Large intestine (tissue), 3 donors: Measurements from ENCODE around the gene CFD. TPM values are rescaled to one million over a fixed set of nuclear protein-coding genes. Genes with fewer than 3 reads are reported as not detected.
A peak's percentile ranks its signal among the peaks of the same experiment; 100 is the strongest.

Source experiments
- DNase-seq, 2 donors: peaks; one replicate each; pipeline versions ENCODE4 v3.0.0 to v3.0.0-alpha.2; 2013
- H3K27ac ChIP-seq: one replicate; pipeline ENCODE4 v1.5.1; 2013; ENCODE audit warnings: low read length
- H3K27me3 ChIP-seq: 2 replicates; pipeline ENCODE4 v1.6.1; 2013; ENCODE audit warnings: low read length; ENCODE audit not compliant: control insufficient read depth, insufficient read depth
- H3K36me3 ChIP-seq: 2 replicates; pipeline ENCODE4 v1.6.1; 2013; ENCODE audit warnings: low read length; ENCODE audit not compliant: control insufficient read depth, insufficient read depth
- H3K4me1 ChIP-seq: one replicate; pipeline ENCODE4 v1.6.1; 2013; ENCODE audit warnings: low read length; ENCODE audit not compliant: control insufficient read depth, insufficient read depth
- H3K4me3 ChIP-seq: one replicate; pipeline ENCODE4 v1.5.1; 2013; ENCODE audit warnings: low read length
- H3K9me3 ChIP-seq: one replicate; pipeline ENCODE4 v1.6.1; 2013; ENCODE audit warnings: mild to moderate bottlenecking, low read depth, low read length, moderate library complexity; ENCODE audit not compliant: control insufficient read depth
- WGBS: methylation state at CpG from one replicate; pipeline ENCODE4 v1.1.5; 2013; ENCODE audit warnings: low lambda C conversion rate; ENCODE audit not compliant: insufficient coverage; 5-methylcytosine and 5-hydroxymethylcytosine counted together
- polyA plus RNA-seq: library from polyadenylated mRNA; unstranded; fragments of 120-200 nt; gene quantifications from one replicate; pipeline ENCODE4 v1.2.1, GENCODE V29; 2013

The CFD gene
- polyA plus RNA-seq, 1 donor: 6.1 TPM

DNA sequence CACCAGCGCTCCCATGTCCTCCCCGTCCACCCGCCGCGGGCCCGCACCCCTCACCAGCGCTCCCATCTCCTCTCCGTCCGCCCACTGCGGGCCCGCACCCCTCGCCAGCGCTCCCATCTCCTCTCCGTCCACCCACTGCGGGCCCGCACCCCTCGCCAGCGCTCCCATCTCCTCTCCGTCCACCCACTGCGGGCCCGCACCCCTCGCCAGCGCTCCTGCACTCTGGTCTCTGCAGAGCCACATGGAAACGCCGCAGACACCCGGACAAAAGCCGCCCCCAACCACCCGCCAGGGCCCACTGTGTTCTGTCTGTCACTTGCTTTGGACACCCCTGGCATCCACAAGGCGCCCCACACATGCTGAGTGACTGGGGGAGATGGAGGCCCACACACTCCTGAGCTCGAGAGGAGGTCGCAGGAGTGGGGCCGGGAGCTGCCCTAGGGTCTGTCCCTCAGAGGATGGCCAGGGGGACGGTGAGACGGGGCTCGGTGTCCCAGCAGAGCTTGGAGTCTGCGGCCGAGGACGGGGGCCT is 7.4 kb downstream of the CFD start:
- peaks cover 7% of the 10 kb centered on the region for H3K27me3 ChIP-seq
- H3K4me3 ChIP-seq: no peak overlapping the region
- peaks cover 19% of the 10 kb centered on the region for H3K9me3 ChIP-seq
- 20% methylated on average over 1 of the region's 38 CpGs for WGBS
- H3K36me3 ChIP-seq: peaks cover 40% of the 10 kb centered on the region
- H3K4me1 ChIP-seq: peaks cover 4% of the 10 kb centered on the region
- H3K27ac ChIP-seq: no peak overlapping the region
- no peak for DNase-seq

DNA sequence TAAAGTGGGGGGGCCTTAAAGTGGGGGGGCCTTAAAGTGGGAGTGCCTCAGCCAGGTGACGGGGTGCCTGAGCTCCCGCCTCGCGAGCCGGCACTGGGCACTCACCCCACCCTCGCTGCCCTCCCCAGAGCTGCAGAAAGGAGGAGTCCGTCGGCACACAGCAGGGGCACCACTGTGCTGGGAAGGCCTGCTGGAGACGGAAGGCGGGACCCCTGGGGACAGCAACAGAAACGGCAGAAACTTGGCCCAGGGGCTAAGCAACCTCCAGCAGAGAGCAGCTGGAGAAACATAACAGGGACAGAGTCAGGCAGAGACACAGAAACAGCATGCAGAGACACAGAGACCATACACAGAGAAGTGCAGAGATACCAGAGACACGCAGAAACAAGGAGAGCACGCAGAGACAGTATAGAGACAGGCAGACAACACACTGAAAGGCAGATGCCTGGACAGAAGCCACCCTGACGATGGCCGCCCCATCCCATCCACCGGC is 7.9 kb downstream of the CFD start:
- Histone ChIP-seq H3K4me3 (no peak overlapping the region), H3K36me3 (peaks cover 45% of the 10 kb centered on the region), H3K4me1 (peaks cover 4% of the 10 kb centered on the region), H3K9me3 (peaks cover 19% of the 10 kb centered on the region), H3K27me3 (peaks cover 7% of the 10 kb centered on the region), H3K27ac (no peak overlapping the region)
- DNase-seq: no peak
- no CpG with 5 or more reads among the region's 16 CpGs for WGBS

DNA sequence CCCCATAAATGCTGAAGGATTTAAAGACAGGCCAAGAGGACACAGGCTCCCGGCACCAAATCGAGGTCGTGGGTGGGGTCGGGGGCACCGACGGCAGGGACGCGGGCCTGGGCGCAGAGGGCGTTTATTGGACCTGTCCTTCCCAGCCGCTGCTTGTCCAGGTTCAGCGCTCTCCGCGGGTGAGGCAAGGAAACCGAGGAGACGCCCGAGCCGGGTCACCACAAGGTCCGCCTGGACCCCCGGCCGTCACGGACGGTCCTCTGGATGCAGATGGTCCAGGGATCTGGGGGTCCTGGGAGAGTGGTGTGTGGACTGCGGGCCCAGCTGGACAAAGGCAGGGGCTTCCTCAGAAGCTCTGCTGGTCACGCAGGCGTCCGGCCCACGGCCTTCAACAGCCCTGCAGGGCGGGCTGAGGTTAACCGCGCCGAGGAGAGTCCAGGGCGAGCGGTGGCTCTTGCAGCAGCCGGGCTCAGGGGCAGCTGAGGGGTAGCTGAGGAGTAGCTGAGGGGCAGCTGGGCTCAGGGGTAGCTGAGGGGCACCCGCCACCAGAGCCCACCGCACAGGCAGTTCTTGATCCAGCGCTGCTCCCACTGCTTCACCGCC is 8.5 kb downstream of the CFD start:
- H3K27me3 ChIP-seq: peaks cover 2% of the 10 kb centered on the region
- DNase-seq: no peak
- peaks cover 46% of the 10 kb centered on the region for H3K36me3 ChIP-seq
- H3K4me1 ChIP-seq: no peaks in the 10 kb centered on the region
- H3K9me3 ChIP-seq: peaks cover 16% of the 10 kb centered on the region
- no CpG with 5 or more reads among the region's 39 CpGs for WGBS
- H3K27ac ChIP-seq: no peak overlapping the region
- no peak overlapping the region for H3K4me3 ChIP-seq

DNA sequence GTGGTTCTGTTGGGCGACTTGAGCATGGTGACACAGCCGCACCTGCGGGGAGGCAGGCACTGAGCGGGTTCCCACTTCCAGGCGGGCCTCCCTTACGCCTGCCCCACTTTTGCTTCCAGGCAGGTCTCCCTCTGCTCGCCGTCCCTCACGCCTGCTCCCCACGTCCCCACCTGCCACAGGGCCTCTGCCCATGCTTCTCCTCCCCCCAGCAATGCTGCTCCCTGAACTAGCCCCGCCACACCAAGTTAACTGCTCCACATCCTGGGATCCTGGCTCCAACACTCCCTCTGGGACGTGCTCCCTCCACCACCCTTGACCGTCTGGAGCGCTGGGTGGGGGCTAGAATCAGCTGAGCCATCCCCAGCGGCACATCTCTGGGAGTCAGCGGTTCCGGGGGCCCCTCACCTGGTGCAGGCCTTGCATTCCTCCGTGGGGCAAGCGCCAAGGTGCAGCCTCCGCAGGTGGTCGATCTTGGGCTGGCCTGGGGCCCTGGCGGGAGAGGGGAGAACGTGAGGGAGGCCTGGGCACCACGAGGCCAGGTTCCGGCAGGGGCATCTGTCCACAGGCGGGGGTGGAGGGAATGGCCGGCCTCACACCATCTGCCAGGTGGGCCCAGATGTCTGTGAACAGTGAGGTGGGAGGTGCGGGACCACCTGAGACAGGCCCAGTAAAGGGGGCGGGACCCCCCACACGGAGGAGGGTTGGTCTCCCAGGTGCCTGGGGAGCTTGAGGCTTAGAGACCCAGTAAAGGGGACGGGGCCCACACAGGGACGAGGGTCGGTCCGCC is 9.2 kb downstream of the CFD start:
- Histone ChIP-seq H3K27me3 (no peaks in the 10 kb centered on the region), H3K27ac (no peak overlapping the region), H3K4me3 (no peak overlapping the region), H3K36me3 (peaks cover 50% of the 10 kb centered on the region), H3K9me3 (peaks cover 14% of the 10 kb centered on the region), H3K4me1 (no peaks in the 10 kb centered on the region)
- no peak for DNase-seq
- no CpG with 5 or more reads among the region's 34 CpGs for WGBS

DNA sequence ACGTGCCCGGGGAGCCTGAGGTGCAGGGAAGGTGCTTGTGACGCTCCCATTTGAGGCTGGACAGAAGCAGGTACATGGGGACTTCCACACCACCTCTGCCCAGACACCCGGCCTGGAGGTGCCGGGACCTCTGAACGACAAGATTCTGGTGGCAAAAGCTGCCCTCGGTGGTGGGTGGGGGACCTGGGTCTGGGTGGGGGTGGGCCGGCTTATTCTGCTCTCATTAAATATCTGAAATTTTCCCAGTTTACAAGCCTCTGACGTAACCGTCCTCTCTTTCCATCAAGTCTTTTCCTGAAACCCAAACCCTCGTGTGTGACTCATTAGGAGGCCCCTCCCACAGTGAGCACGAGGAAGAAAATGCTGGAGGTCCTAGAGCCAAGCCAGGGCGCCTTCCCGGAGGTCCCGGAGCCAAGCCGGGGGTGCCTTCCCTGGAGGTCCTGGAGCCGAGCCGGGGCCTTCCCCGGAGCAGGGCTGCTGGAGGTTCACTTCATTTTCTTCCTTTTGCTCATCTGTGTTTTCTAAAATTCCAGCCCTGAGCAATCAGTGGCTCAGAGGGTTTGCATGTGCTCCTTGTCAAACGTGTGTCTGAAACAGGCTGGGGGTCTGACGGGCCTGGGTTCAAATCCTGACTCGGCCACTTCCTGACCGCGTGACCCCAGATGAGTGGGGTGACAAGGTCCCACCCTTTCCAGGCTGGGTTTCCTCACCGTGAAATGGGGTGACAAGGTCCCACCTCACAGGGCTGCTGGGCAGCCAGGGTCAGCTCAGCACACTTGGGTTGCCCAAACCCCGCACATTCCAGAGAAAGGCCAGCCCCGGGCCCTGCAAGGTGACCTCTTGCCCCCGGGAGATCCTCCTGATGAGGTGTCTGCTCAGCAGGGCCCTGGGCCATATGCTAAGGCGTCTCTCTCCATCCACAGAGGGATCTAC is 10.0 kb downstream of the CFD start:
- DNase-seq: no peak
- peaks cover 56% of the 10 kb centered on the region for H3K36me3 ChIP-seq
- WGBS: no CpG with 5 or more reads among the region's 29 CpGs
- peaks cover 12% of the 10 kb centered on the region for H3K9me3 ChIP-seq
- no peaks in the 10 kb centered on the region for H3K4me1 ChIP-seq
- H3K27me3 ChIP-seq: no peaks in the 10 kb centered on the region
- no peak overlapping the region for H3K4me3 ChIP-seq
- no peak overlapping the region for H3K27ac ChIP-seq

DNA sequence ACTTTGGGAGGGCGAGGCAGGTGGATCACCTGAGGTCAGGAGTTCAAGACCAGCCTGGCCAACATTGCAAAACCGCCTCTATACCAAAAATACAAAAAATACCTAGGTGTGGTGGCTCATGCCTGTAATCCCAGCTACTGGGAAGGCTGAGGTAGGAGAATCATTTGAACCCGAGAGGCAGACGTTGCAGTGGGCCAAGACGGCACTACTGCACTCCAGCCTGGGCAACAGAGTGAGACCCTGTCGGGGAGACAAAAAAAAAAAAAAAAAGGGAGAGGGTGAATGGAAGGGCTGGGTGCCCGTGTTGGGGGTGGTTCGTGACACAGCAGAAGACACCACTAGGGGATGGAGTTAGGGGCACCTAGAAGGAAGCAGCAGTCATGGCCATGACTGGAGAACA is 10.8 kb downstream of the CFD start:
- H3K27me3 ChIP-seq: no peaks in the 10 kb centered on the region
- no CpG with 5 or more reads among the region's 8 CpGs for WGBS
- H3K4me3 ChIP-seq: no peak overlapping the region
- no peaks in the 10 kb centered on the region for H3K4me1 ChIP-seq
- peaks cover 12% of the 10 kb centered on the region for H3K9me3 ChIP-seq
- H3K36me3 ChIP-seq: peaks cover 60% of the 10 kb centered on the region
- no peak for DNase-seq
- H3K27ac ChIP-seq: no peak overlapping the region

DNA sequence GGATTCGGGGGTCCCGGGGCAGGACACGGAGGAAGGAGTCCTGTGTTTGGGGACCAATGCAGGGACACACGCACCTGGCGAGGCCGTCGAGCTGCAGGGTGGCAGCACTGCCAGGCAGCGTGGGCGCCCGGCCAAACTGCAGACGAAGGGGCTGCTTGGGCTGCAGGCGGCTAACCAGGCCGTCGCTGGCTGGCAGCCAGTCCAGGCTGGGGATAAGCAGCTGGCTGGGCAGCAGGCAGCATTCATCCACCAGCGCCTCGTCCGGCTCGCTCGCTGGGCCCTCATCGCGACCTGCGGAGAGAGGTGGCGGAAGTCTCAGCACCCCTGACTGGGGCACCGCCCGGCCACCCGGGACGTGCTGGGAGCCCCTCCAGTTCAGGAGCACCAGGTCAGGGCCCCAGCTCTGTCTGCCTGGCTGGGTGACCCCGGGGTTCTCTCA is 11.5 kb downstream of the CFD start:
- no peaks in the 10 kb centered on the region for H3K4me1 ChIP-seq
- no peak overlapping the region for H3K27ac ChIP-seq
- H3K36me3 ChIP-seq: peaks cover 66% of the 10 kb centered on the region
- no CpG with 5 or more reads among the region's 28 CpGs for WGBS
- H3K9me3 ChIP-seq: peaks cover 12% of the 10 kb centered on the region
- H3K27me3 ChIP-seq: no peaks in the 10 kb centered on the region
- H3K4me3 ChIP-seq: no peak overlapping the region
- no peak for DNase-seq

DNA sequence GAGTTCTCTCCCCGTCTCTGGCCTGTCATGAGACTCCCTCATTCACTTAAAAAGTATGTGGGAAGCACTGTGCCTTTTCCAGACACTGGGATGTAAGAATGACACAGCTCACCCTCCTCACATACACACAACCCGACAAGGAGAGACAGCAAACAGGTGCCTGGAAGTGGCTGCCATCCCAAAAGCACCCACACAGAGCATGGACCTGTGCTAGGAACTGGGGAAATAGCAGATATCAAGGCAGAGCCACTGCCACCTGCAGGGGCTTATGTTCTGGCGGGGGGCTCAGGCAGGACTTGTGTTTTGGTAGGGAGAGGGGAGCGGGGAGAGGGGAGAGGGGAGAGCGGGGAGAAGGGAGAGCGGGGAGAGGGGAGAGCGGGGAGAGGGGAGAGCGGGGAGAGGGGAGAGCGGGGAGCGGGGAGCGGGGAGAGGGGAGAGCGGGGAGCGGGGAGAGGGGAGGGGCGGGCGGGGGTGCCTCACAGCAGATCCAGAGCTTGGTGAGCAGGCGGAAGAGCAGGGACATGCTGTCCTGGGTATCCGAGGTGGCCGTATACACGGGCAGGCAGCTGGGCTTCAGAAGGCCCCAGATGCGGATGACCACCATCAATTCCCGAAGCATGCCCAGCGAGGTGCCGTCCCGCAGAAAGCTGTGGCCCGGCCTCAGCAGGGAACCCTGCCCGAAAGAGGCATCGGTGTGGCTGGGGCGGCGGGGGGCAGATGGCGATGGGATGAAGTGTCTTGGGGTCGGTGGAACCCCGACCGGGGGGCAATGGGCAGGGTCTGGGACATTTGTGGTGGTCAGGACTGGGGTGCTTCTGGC is 12.2 kb downstream of the CFD start:
- H3K27me3 ChIP-seq: no peaks in the 10 kb centered on the region
- peaks cover 12% of the 10 kb centered on the region for H3K9me3 ChIP-seq
- no peaks in the 10 kb centered on the region for H3K4me1 ChIP-seq
- H3K36me3 ChIP-seq: peaks cover 70% of the 10 kb centered on the region
- no CpG with 5 or more reads among the region's 33 CpGs for WGBS
- DNase-seq: no peak
- no peak overlapping the region for H3K27ac ChIP-seq
- no peak overlapping the region for H3K4me3 ChIP-seq

DNA sequence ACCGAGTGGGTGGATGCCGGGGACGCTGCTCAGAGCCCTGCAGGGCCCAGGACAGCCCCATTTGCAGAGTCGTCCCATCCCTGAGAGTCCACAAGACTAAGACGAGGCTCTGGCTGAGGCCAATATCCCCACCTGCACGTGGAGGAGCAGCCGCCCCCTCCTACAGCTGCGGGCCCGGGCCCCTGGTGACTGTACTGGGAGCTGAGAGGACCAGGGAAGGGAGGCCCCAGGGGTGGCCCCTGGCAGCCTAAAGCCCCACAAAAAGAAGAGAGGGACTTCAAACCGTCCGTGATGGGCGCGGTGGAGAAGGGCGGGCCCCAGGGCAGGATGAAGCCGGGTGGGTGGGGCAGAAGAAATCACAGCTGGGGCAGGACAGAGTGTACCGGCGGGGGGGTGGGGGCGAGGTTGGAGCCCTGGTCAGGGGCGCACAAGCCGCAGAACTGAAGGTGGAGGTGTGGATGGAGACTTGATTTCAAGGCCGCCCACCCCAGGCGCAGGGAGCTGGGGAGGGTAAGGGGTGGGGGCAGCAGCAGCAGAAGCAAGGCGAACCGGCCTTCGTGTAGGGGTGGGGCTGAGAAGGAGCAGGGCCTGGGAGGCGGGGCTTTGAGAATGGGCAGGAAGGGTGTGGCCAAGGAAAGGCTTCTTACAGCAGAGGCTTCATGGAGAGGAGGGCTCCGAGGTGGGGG is 12.9 kb downstream of the CFD start:
- WGBS: no CpG with 5 or more reads among the region's 27 CpGs
- Histone ChIP-seq H3K27me3 (no peaks in the 10 kb centered on the region), H3K4me3 (no peak overlapping the region), H3K9me3 (peaks cover 12% of the 10 kb centered on the region), H3K36me3 (peaks cover 74% of the 10 kb centered on the region), H3K4me1 (no peaks in the 10 kb centered on the region), H3K27ac (no peak overlapping the region)
- DNase-seq: peak in 1 of 2 donors; percentile 78
